HEK293 (cell line): ENCODE data around the gene SMURF2.

Experiments
- ELK4 ChIP-seq: IDR thresholded peaks from 2 replicates; pipeline ENCODE4 v1.6.1; 2011; ENCODE audit warnings: mild to moderate bottlenecking, low read depth, low read length, borderline replicate concordance
- FEZF1 ChIP-seq: fragments of 450-650 bp; formaldehyde crosslinking; IDR thresholded peaks from 2 replicates; pipeline ENCODE4 v1.5.1; 2016; ENCODE audit warnings: missing biosample characterization, missing genetic modification characterization
- GLI2 ChIP-seq: fragments of 450-650 bp; formaldehyde crosslinking; IDR thresholded peaks from 2 replicates; pipeline ENCODE4; 2017; ENCODE audit warnings: missing biosample characterization, missing genetic modification characterization, low read depth, borderline replicate concordance
- HOXD13 ChIP-seq: sonication (generic); formaldehyde crosslinking; IDR thresholded peaks from 2 replicates; pipeline ENCODE4 v1.8.0; 2022; ENCODE audit warnings: missing genetic modification reagents, borderline replicate concordance
- KLF10 ChIP-seq: fragments of 450-650 bp; IDR thresholded peaks from 2 replicates; pipeline ENCODE4 v1.5.1; 2018; ENCODE audit warnings: missing biosample characterization, mild to moderate bottlenecking, missing genetic modification characterization
- KLF7 ChIP-seq: fragments of 450-650 bp; formaldehyde crosslinking; IDR thresholded peaks from 2 replicates; pipeline ENCODE4 v1.5.1; 2016; ENCODE audit warnings: missing biosample characterization, missing genetic modification characterization, borderline replicate concordance
- PRDM2 ChIP-seq: fragments of 450-650 bp; formaldehyde crosslinking; IDR thresholded peaks from 2 replicates; pipeline ENCODE4 v1.5.1; 2016; ENCODE audit warnings: missing biosample characterization, missing genetic modification characterization, borderline replicate concordance
- REST ChIP-seq: fragments of 450-650 bp; formaldehyde crosslinking; IDR thresholded peaks from 2 replicates; pipeline ENCODE4 v1.5.1; 2016; ENCODE audit warnings: missing biosample characterization, missing genetic modification characterization
- SCRT1 ChIP-seq: fragments of 450-650 bp; formaldehyde crosslinking; IDR thresholded peaks from 2 replicates; pipeline ENCODE4 v1.5.1; 2016; ENCODE audit warnings: missing biosample characterization, missing genetic modification characterization, borderline replicate concordance
- SP7 ChIP-seq: fragments of 450-650 bp; formaldehyde crosslinking; IDR thresholded peaks from 2 replicates; pipeline ENCODE4 v1.5.1; 2016; ENCODE audit warnings: missing biosample characterization, missing genetic modification characterization
- YY1 ChIP-seq: fragments of 450-650 bp; formaldehyde crosslinking; IDR thresholded peaks from 2 replicates; pipeline ENCODE4 v1.5.1; 2018; ENCODE audit warnings: missing biosample characterization, missing genetic modification characterization
- ZBTB1 ChIP-seq: fragments of 450-650 bp; formaldehyde crosslinking; IDR thresholded peaks from 2 replicates; pipeline ENCODE4 v1.5.1; 2016; ENCODE audit warnings: missing biosample characterization, missing genetic modification characterization
- ZBTB8A ChIP-seq: fragments of 450-650 bp; formaldehyde crosslinking; IDR thresholded peaks from 2 replicates; pipeline ENCODE4 v1.5.1; 2016; ENCODE audit warnings: missing biosample characterization, missing genetic modification characterization
- ZFP3 ChIP-seq: fragments of 450-650 bp; formaldehyde crosslinking; IDR thresholded peaks from 2 replicates; pipeline ENCODE4 v1.5.1; 2016; ENCODE audit warnings: low read depth, missing biosample characterization, missing genetic modification characterization
- ZNF140 ChIP-seq: fragments of 450-650 bp; formaldehyde crosslinking; IDR thresholded peaks from 2 replicates; pipeline ENCODE4 v1.5.1; 2016; ENCODE audit warnings: missing biosample characterization, missing genetic modification characterization
- ZNF174 ChIP-seq: fragments of 450-650 bp; formaldehyde crosslinking; IDR thresholded peaks from 2 replicates; pipeline ENCODE4 v1.5.0; 2017; ENCODE audit warnings: missing biosample characterization, mild to moderate bottlenecking, missing genetic modification characterization
- ZNF175 ChIP-seq: fragments of 450-650 bp; formaldehyde crosslinking; IDR thresholded peaks from 2 replicates; pipeline ENCODE4 v1.5.1; 2016; ENCODE audit warnings: missing biosample characterization, missing genetic modification characterization
- ZNF274 ChIP-seq, 2 experiments: fragments of 200-500 bp in 1 of 2; fragments of 450-650 bp in 1 of 2; sonication (Bioruptor generic) in 1 of 2; formaldehyde crosslinking in 1 of 2; IDR thresholded peaks; 2 replicates each; pipeline versions ENCODE4 v1.5.1 to v1.6.1; 2014 to 2016; ENCODE audit warnings: borderline replicate concordance in 1 of 2, inconsistent platforms in 1 of 2, low read length in 1 of 2, missing biosample characterization in 1 of 2, missing genetic modification characterization in 1 of 2
- ZNF292 ChIP-seq: fragments of 450-650 bp; formaldehyde crosslinking; IDR thresholded peaks from 2 replicates; pipeline ENCODE4 v1.5.1; 2016; ENCODE audit warnings: low read depth, missing biosample characterization, missing genetic modification characterization, borderline replicate concordance
- ZNF501 ChIP-seq: fragments of 450-650 bp; formaldehyde crosslinking; IDR thresholded peaks from 2 replicates; pipeline ENCODE4 v1.5.1; 2016; ENCODE audit warnings: missing biosample characterization, missing genetic modification characterization
- ZNF529 ChIP-seq: fragments of 450-650 bp; formaldehyde crosslinking; IDR thresholded peaks from 2 replicates; pipeline ENCODE4 v1.5.1; 2017; ENCODE audit warnings: missing genetic modification characterization, missing biosample characterization; ENCODE audit not compliant: insufficient replicate concordance
- ZNF558 ChIP-seq: fragments of 450-650 bp; formaldehyde crosslinking; IDR thresholded peaks from 2 replicates; pipeline ENCODE4 v1.5.1; 2016; ENCODE audit warnings: missing biosample characterization, missing genetic modification characterization
- ZNF580 ChIP-seq: fragments of 450-650 bp; formaldehyde crosslinking; IDR thresholded peaks from 2 replicates; pipeline ENCODE4 v1.5.1; 2016; ENCODE audit warnings: missing biosample characterization, missing genetic modification characterization
- ZNF677 ChIP-seq: fragments of 450-650 bp; IDR thresholded peaks from 2 replicates; pipeline ENCODE4 v1.5.0; 2018; ENCODE audit warnings: missing biosample characterization, mild to moderate bottlenecking, missing genetic modification characterization, moderate library complexity
- ZNF785 ChIP-seq: fragments of 450-650 bp; formaldehyde crosslinking; IDR thresholded peaks from 2 replicates; pipeline ENCODE4 v1.5.1; 2016; ENCODE audit warnings: missing biosample characterization, missing genetic modification characterization
- ZSCAN30 ChIP-seq: fragments of 450-650 bp; IDR thresholded peaks from 2 replicates; pipeline ENCODE4 v1.5.1; 2018; ENCODE audit warnings: missing biosample characterization, mild to moderate bottlenecking, missing genetic modification characterization, moderate library complexity
- ZSCAN5A ChIP-seq: fragments of 450-650 bp; formaldehyde crosslinking; IDR thresholded peaks from 2 replicates; pipeline ENCODE4 v1.5.1; 2016; ENCODE audit warnings: missing biosample characterization, missing genetic modification characterization

The SMURF2 gene

GRCh38 chr17:64607862-64608565, 54.1 kb downstream of the SMURF2 start (continued):
- TF ChIP-seq ZNF292 (tag by site-specific recombination), result peak; percentile 91; the same call in 1 of the 2 replicates
- TF ChIP-seq ZNF501 (tag by site-specific recombination), result peak; percentile 84
- no peak for TF ChIP-seq YY1 (tag by site-specific recombination)
- TF ChIP-seq ZNF174, result no peak
- no peak for TF ChIP-seq FEZF1 (tag by site-specific recombination)
- no peak for TF ChIP-seq ZSCAN30
- TF ChIP-seq KLF10 (tag by site-specific recombination), result no peak
- no peak for TF ChIP-seq KLF7 (tag by site-specific recombination)
- 0 out of 2 replicates have a peak, but pooled peaks have one; percentile 60 for TF ChIP-seq ZBTB1
- TF ChIP-seq ZNF274 (IDR thresholded peaks at IDR 0.05; ENCODE audit: low read length), result no peak
- TF ChIP-seq ZNF274 (tag by site-specific recombination; IDR thresholded peaks at IDR 0.05; ENCODE audit: borderline replicate concordance), result no peak
- no peak for TF ChIP-seq PRDM2 (tag by site-specific recombination)
- TF ChIP-seq SCRT1 (tag by site-specific recombination), result no peak
- peak; percentile 83 for TF ChIP-seq ZNF558 (tag by site-specific recombination)
- TF ChIP-seq ZNF140 (tag by site-specific recombination), result peak; percentile 97
- TF ChIP-seq REST (tag by site-specific recombination), result peak; percentile 77
- TF ChIP-seq ZNF580 (tag by site-specific recombination), result 0 out of 2 replicates have a peak, but pooled peaks have one; percentile 38
- no peak; the same call in 1 of the 2 replicates for TF ChIP-seq GLI2 (tag by site-specific recombination)
- no peak for TF ChIP-seq SP7 (tag by site-specific recombination)
- no peak for TF ChIP-seq ELK4
- 0 out of 2 replicates have a peak, but pooled peaks have one; percentile 49 for TF ChIP-seq ZFP3 (tag by site-specific recombination)
- peak; percentile 84 for TF ChIP-seq ZBTB8A
- TF ChIP-seq ZNF785 (tag by site-specific recombination), result no peak
- no peak for TF ChIP-seq ZSCAN5A
- TF ChIP-seq HOXD13 (CRISPR knock-in tag), result no peak
- TF ChIP-seq ZNF175 (tag by site-specific recombination), result no peak
- no peak for TF ChIP-seq ZNF677 (tag by site-specific recombination)
- peak; percentile 70 for TF ChIP-seq ZNF529 (tag by site-specific recombination)
